WTC11 (cell line): Measurements from ENCODE around the gene COL4A1. TPM values are rescaled to one million over a fixed set of nuclear protein-coding genes. Genes with fewer than 3 reads are reported as not detected.
A peak's percentile ranks its signal among the peaks of the same experiment; 100 is the strongest.

Source experiments
- ATAC-seq: fragments of 200-7000 bp; cut with Tn5 transposase; 2 replicates; pipeline ENCODE4 v1.10.0; 2021; ENCODE audit warnings: mild to moderate bottlenecking, moderate library complexity
- CTCF ChIA-PET: fragments of 300-600 bp; sonication (Branson Sonifier 250); formaldehyde crosslinking; loops from one replicate; lab custom pipeline; 2021; ENCODE audit warnings: antibody characterized with exemption; lab: Charles Lee
- POLR2A ChIA-PET: fragments of 350-600 bp; sonication (Branson Sonifier 250); formaldehyde crosslinking; loops from one replicate; lab custom pipeline; 2021; ENCODE audit warnings: antibody characterized with exemption; lab: Charles Lee
- DNase-seq: peaks from one replicate; pipeline ENCODE4 v3.0.0; 2021; ENCODE audit warnings: low spot score
- H3K27ac Mint-ChIP-seq: 2 replicates; pipeline ENCODE4 v1.8.0; 2021; ENCODE audit warnings: mixed read lengths
- H3K27me3 Mint-ChIP-seq: 2 replicates; pipeline ENCODE4 v1.8.0; 2021; ENCODE audit warnings: low read depth, mild to moderate bottlenecking, moderate library complexity, mixed read lengths
- H3K36me3 Mint-ChIP-seq: 2 replicates; pipeline ENCODE4 v1.8.0; 2021; ENCODE audit warnings: mixed read lengths
- H3K4me1 Mint-ChIP-seq: 2 replicates; pipeline ENCODE4 v1.8.0; 2022; ENCODE audit warnings: mixed read lengths
- H3K4me3 Mint-ChIP-seq: 2 replicates; pipeline ENCODE4 v1.8.0; 2021; ENCODE audit warnings: mild to moderate bottlenecking, moderate library complexity, mixed read lengths
- H3K9me3 Mint-ChIP-seq: 2 replicates; pipeline ENCODE4 v1.8.0; 2021; ENCODE audit warnings: mixed read lengths
- ATF1 ChIP-seq: sonication (generic); formaldehyde crosslinking; IDR thresholded peaks from 2 replicates; pipeline ENCODE4 v1.8.1; 2023; ENCODE audit warnings: mild to moderate bottlenecking, moderate library complexity, missing genetic modification reagents
- EMX1 ChIP-seq: fragments of 250-450 bp; sonication (Bioruptor Pico); IDR thresholded peaks from 2 replicates; pipeline ENCODE4 v1.8.0; 2021; ENCODE audit warnings: mild to moderate bottlenecking
- ESRRA ChIP-seq: sonication (generic); formaldehyde crosslinking; IDR thresholded peaks from 2 replicates; pipeline ENCODE4 v1.8.1; 2022; ENCODE audit warnings: mild to moderate bottlenecking, missing genetic modification reagents, borderline replicate concordance
- KAT7 ChIP-seq: sonication (generic); formaldehyde crosslinking; IDR thresholded peaks from 2 replicates; pipeline ENCODE4 v1.8.1; 2023; ENCODE audit warnings: missing genetic modification reagents, mild to moderate bottlenecking, borderline replicate concordance
- MLX ChIP-seq: sonication (generic); formaldehyde crosslinking; IDR thresholded peaks from 2 replicates; pipeline ENCODE4 v1.8.1; 2023; ENCODE audit warnings: mild to moderate bottlenecking, missing genetic modification reagents, moderate library complexity
- MXD4 ChIP-seq: fragments of 250-450 bp; sonication (Bioruptor Pico); IDR thresholded peaks from 2 replicates; pipeline ENCODE4 v1.8.0; 2021; ENCODE audit warnings: mild to moderate bottlenecking, moderate library complexity, borderline replicate concordance
- NFYB ChIP-seq: sonication (generic); formaldehyde crosslinking; conservative IDR thresholded peaks from 2 replicates; pipeline ENCODE4 v1.8.0; 2022; ENCODE audit warnings: low read depth, missing genetic modification reagents
- NR1H2 ChIP-seq: sonication (generic); formaldehyde crosslinking; IDR thresholded peaks from 2 replicates; pipeline ENCODE4 v1.9.0; 2021; ENCODE audit warnings: mild to moderate bottlenecking, moderate library complexity, missing genetic modification reagents
- OVOL2 ChIP-seq: fragments of 250-450 bp; sonication (Bioruptor Pico); IDR thresholded peaks from 2 replicates; pipeline ENCODE4 v1.9.0; 2021; ENCODE audit warnings: mild to moderate bottlenecking, borderline replicate concordance
- RORB ChIP-seq: fragments of 250-450 bp; sonication (Bioruptor Pico); IDR thresholded peaks from 2 replicates; pipeline ENCODE4 v1.9.0; 2021; ENCODE audit warnings: mild to moderate bottlenecking
- SMAD3 ChIP-seq: sonication (generic); formaldehyde crosslinking; IDR thresholded peaks from 2 replicates; pipeline ENCODE4 v1.8.0; 2022; ENCODE audit warnings: missing genetic modification reagents, mild to moderate bottlenecking, borderline replicate concordance
- SP1 ChIP-seq: sonication (generic); formaldehyde crosslinking; conservative IDR thresholded peaks from 2 replicates; pipeline ENCODE4 v1.8.1; 2022; ENCODE audit warnings: missing genetic modification reagents
- TEAD1 ChIP-seq: sonication (generic); formaldehyde crosslinking; IDR thresholded peaks from 2 replicates; pipeline ENCODE4 v1.8.0; 2022; ENCODE audit warnings: mild to moderate bottlenecking, missing genetic modification reagents
- TEAD4 ChIP-seq: sonication (generic); formaldehyde crosslinking; IDR thresholded peaks from 2 replicates; pipeline ENCODE4 v1.8.0; 2022; ENCODE audit warnings: mild to moderate bottlenecking, missing genetic modification reagents
- ZNF281 ChIP-seq: sonication (generic); formaldehyde crosslinking; IDR thresholded peaks from 2 replicates; pipeline ENCODE4 v1.8.0; 2023; ENCODE audit warnings: mild to moderate bottlenecking, missing genetic modification reagents
- ZNF532 ChIP-seq: fragments of 250-450 bp; sonication (Bioruptor Pico); IDR thresholded peaks from 2 replicates; pipeline ENCODE4 v1.9.0; 2021; ENCODE audit warnings: mild to moderate bottlenecking, borderline replicate concordance
- total RNA-seq: library from RNA; stranded (reverse); gene quantifications from 3 replicates; pipeline ENCODE4 v1.2.3, GENCODE V29; 2021
- TF ChIP-seq, protein P1 (sequence below): sonication (generic); formaldehyde crosslinking; IDR thresholded peaks from 2 replicates; pipeline ENCODE4 v1.8.1; 2022; ENCODE audit warnings: mild to moderate bottlenecking, missing genetic modification reagents, moderate library complexity, borderline replicate concordance
- TF ChIP-seq, protein P2 (sequence below): sonication (generic); formaldehyde crosslinking; IDR thresholded peaks from 2 replicates; pipeline ENCODE4 v1.8.0; 2022; ENCODE audit warnings: mild to moderate bottlenecking, missing genetic modification reagents
- TF ChIP-seq, protein P3 (sequence below): fragments of 250-450 bp; sonication (Bioruptor Pico); IDR thresholded peaks from 2 replicates; pipeline ENCODE4 v1.9.0; 2021; ENCODE audit warnings: moderate library complexity, mild to moderate bottlenecking, inconsistent platforms, borderline replicate concordance
- TF ChIP-seq, protein P4 (sequence below): sonication (generic); formaldehyde crosslinking; conservative IDR thresholded peaks from 2 replicates; pipeline ENCODE4 v1.8.1; 2023; ENCODE audit warnings: mild to moderate bottlenecking, low read depth, missing genetic modification reagents, moderate library complexity

Gene COL4A1
- total RNA-seq, 1 experiment from 2014 or later = 89.6 TPM

- peaks cover 38% of the 10 kb centered on the region for H3K4me1 Mint-ChIP-seq
- CTCF ChIA-PET = interaction anchor here (1.4 to 3.2 kb wide), 3 partner anchors 11 to 21 kb away, joined by 3 to 16 read pairs (median 8); no protein-coding TSS in a partner anchor
- H3K36me3 Mint-ChIP-seq = no peaks in the 10 kb centered on the region
- no peak overlapping the region for H3K4me3 Mint-ChIP-seq
- H3K27me3 Mint-ChIP-seq = no peaks in the 10 kb centered on the region
- peaks cover 4% of the 10 kb centered on the region for H3K9me3 Mint-ChIP-seq
- POLR2A ChIA-PET = no interaction called here
- H3K27ac Mint-ChIP-seq = peak overlapping the region; percentile 25
- DNase-seq (no peak), ATAC-seq (no peak; the same call in 1 of the 2 replicates)
- TF ChIP-seq, protein P1, sequence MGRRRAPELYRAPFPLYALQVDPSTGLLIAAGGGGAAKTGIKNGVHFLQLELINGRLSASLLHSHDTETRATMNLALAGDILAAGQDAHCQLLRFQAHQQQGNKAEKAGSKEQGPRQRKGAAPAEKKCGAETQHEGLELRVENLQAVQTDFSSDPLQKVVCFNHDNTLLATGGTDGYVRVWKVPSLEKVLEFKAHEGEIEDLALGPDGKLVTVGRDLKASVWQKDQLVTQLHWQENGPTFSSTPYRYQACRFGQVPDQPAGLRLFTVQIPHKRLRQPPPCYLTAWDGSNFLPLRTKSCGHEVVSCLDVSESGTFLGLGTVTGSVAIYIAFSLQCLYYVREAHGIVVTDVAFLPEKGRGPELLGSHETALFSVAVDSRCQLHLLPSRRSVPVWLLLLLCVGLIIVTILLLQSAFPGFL (CRISPR knock-in tag) = no peak
- TF ChIP-seq NR1H2 (CRISPR knock-in tag) (no peak), EMX1 (no peak), KAT7 (CRISPR knock-in tag) (no peak), ATF1 (CRISPR knock-in tag) (no peak), ESRRA (CRISPR knock-in tag) (no peak), ZNF532 (CRISPR knock-in tag) (no peak), TEAD1 (CRISPR knock-in tag) (no peak), OVOL2 (CRISPR knock-in tag) (no peak), TEAD4 (CRISPR knock-in tag) (no peak), MXD4 (no peak), RORB (no peak), SP1 (CRISPR knock-in tag) (no peak), MLX (CRISPR knock-in tag) (no peak), SMAD3 (CRISPR knock-in tag) (no peak), ZNF281 (CRISPR knock-in tag) (no peak), NFYB (CRISPR knock-in tag) (no peak)
- TF ChIP-seq, protein P2, sequence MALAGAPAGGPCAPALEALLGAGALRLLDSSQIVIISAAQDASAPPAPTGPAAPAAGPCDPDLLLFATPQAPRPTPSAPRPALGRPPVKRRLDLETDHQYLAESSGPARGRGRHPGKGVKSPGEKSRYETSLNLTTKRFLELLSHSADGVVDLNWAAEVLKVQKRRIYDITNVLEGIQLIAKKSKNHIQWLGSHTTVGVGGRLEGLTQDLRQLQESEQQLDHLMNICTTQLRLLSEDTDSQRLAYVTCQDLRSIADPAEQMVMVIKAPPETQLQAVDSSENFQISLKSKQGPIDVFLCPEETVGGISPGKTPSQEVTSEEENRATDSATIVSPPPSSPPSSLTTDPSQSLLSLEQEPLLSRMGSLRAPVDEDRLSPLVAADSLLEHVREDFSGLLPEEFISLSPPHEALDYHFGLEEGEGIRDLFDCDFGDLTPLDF (CRISPR knock-in tag) = no peak
- TF ChIP-seq, protein P3, sequence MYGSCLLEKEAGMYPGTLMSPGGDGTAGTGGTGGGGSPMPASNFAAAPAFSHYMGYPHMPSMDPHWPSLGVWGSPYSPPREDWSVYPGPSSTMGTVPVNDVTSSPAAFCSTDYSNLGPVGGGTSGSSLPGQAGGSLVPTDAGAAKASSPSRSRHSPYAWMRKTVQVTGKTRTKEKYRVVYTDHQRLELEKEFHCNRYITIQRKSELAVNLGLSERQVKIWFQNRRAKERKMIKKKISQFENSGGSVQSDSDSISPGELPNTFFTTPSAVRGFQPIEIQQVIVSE (CRISPR knock-in tag) = no peak
- TF ChIP-seq, protein P4, sequence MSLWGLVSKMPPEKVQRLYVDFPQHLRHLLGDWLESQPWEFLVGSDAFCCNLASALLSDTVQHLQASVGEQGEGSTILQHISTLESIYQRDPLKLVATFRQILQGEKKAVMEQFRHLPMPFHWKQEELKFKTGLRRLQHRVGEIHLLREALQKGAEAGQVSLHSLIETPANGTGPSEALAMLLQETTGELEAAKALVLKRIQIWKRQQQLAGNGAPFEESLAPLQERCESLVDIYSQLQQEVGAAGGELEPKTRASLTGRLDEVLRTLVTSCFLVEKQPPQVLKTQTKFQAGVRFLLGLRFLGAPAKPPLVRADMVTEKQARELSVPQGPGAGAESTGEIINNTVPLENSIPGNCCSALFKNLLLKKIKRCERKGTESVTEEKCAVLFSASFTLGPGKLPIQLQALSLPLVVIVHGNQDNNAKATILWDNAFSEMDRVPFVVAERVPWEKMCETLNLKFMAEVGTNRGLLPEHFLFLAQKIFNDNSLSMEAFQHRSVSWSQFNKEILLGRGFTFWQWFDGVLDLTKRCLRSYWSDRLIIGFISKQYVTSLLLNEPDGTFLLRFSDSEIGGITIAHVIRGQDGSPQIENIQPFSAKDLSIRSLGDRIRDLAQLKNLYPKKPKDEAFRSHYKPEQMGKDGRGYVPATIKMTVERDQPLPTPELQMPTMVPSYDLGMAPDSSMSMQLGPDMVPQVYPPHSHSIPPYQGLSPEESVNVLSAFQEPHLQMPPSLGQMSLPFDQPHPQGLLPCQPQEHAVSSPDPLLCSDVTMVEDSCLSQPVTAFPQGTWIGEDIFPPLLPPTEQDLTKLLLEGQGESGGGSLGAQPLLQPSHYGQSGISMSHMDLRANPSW (CRISPR knock-in tag) = no peak
- TF ChIP-seq, all 79 proteins: peak for 0
Observed at GRCh38 chr13:110341445-110342244, 34.7 kb upstream of the COL4A1 start.
